NT2/D1 (cell line): ENCODE data around the gene LRCH3.

Source experiments
- YY1 ChIP-seq: IDR thresholded peaks from 2 replicates; pipeline ENCODE4 v1.6.1; 2011; ENCODE audit not compliant: insufficient read length, insufficient read depth
- ZNF274 ChIP-seq: IDR thresholded peaks from 2 replicates; pipeline ENCODE4 v1.6.1; 2011; ENCODE audit warnings: mild to moderate bottlenecking, low read depth, low read length

GRCh38 chr3:197858598-197858997, 67.5 kb downstream of the LRCH3 start:
- no peak for TF ChIP-seq YY1
- no peak for TF ChIP-seq ZNF274
